Measurements from ENCODE around the gene SIRPB2.
"Not testable (repeated sequence)": the region's sequence is repeated elsewhere in the genome, so short reads cannot be mapped to it uniquely, and the experiment has no call there.

SIRPB2 gene

GRCh38 chr20:1499528-1500420, 8.6 kb upstream of the SIRPB2 start:
- DNase-seq (ENCODE audit: low read depth) = no peak

GRCh38 chr20:1497371-1497770, 6.2 kb upstream of the SIRPB2 start:
- DNase-seq (ENCODE audit: low read depth) = not testable (repeated sequence)

- no peak for DNase-seq (ENCODE audit: low read depth)
Measured at GRCh38 chr20:1496930-1497329, 5.7 kb upstream of the SIRPB2 start.

- DNase-seq (ENCODE audit: low read depth) = no peak
Measured at GRCh38 chr20:1494436-1494835, 3.2 kb upstream of the SIRPB2 start.

- DNase-seq (ENCODE audit: low read depth) = no peak
Measured at GRCh38 chr20:1493536-1493935, 2.3 kb upstream of the SIRPB2 start.

GRCh38 chr20:1491860-1492642, 831 bp upstream of the SIRPB2 start:
- no peak for DNase-seq (ENCODE audit: low read depth)

- DNase-seq (ENCODE audit: low read depth) = no peak
Measured at GRCh38 chr20:1490643-1491195, 501 bp downstream of the SIRPB2 start.

- DNase-seq (ENCODE audit: low read depth) = no peak
Measured at GRCh38 chr20:1489764-1490436, 1.3 kb downstream of the SIRPB2 start.

GRCh38 chr20:1489325-1489724, 1.9 kb downstream of the SIRPB2 start:
- DNase-seq (ENCODE audit: low read depth) = no peak

GRCh38 chr20:1486566-1486965, 4.7 kb downstream of the SIRPB2 start:
- DNase-seq (ENCODE audit: low read depth) = no peak

GRCh38 chr20:1484438-1485116, 6.6 kb downstream of the SIRPB2 start:
- DNase-seq (ENCODE audit: low read depth) = no peak

- no peak for DNase-seq (ENCODE audit: low read depth)
Measured at GRCh38 chr20:1479831-1480595, 11.2 kb downstream of the SIRPB2 start.

GRCh38 chr20:1478566-1478965, 12.7 kb downstream of the SIRPB2 start:
- no peak for DNase-seq (ENCODE audit: low read depth)

GRCh38 chr20:1477896-1478490, 13.2 kb downstream of the SIRPB2 start:
- no peak for DNase-seq (ENCODE audit: low read depth)

- no peak for DNase-seq (ENCODE audit: low read depth)
Measured at GRCh38 chr20:1474817-1475603, 16.2 kb downstream of the SIRPB2 start.

- no peak for DNase-seq (ENCODE audit: low read depth)
Measured at GRCh38 chr20:1474325-1474724, 16.9 kb downstream of the SIRPB2 start.

GRCh38 chr20:1473246-1474220, 17.7 kb downstream of the SIRPB2 start:
- DNase-seq (ENCODE audit: low read depth) = no peak

GRCh38 chr20:1472556-1473245, 18.5 kb downstream of the SIRPB2 start:
- DNase-seq (ENCODE audit: low read depth) = no peak
